Stimulated activated CD4-positive, alpha-beta T cell treated with anti-CD3 and anti-CD28 coated beads, Interleukin-15, amount 100 ng/mL, for 1 hour (primary cell): ENCODE measurements around the gene UROC1.

Source experiments
- DNase-seq, 2 donors: peaks; one replicate each; pipeline ENCODE4 v3.0.0-alpha.2; 2020; ENCODE audit warnings: low read depth in 1 of 2, low spot score in 1 of 2

Gene UROC1

GRCh38 chr3:126531051-126531330 lies 13.4 kb upstream of the UROC1 start:
- DNase-seq = no peak

- no peak for DNase-seq
These were observed 12.8 kb upstream of the UROC1 start for GRCh38 chr3:126530171-126531050.

GRCh38 chr3:126529585-126530170 lies 12.1 kb upstream of the UROC1 start:
- DNase-seq = no peak

- no peak for DNase-seq
These were observed 11.4 kb upstream of the UROC1 start for GRCh38 chr3:126528800-126529541.

GRCh38 chr3:126528419-126528799 lies 10.8 kb upstream of the UROC1 start:
- no peak for DNase-seq

- no peak for DNase-seq
These were observed 10.1 kb upstream of the UROC1 start for GRCh38 chr3:126527455-126528211.

- no peak for DNase-seq
These were observed 9.4 kb upstream of the UROC1 start for GRCh38 chr3:126527006-126527405.

- no peak for DNase-seq
These were observed 9.1 kb upstream of the UROC1 start for GRCh38 chr3:126526668-126527005.

GRCh38 chr3:126525853-126526667 lies 8.5 kb upstream of the UROC1 start:
- DNase-seq = no peak

- DNase-seq = no peak
These were observed 7.7 kb upstream of the UROC1 start for GRCh38 chr3:126525091-126525852.

- no peak for DNase-seq
These were observed 6.9 kb upstream of the UROC1 start for GRCh38 chr3:126524429-126524988.

GRCh38 chr3:126523745-126524428 lies 6.3 kb upstream of the UROC1 start, which contains the start of gene CHST13:
Gene CHST13 (plus strand): TSS chr3:126524155. CDS start chr3:126524333, 178 bp downstream.
- no peak for DNase-seq

- no peak for DNase-seq
These were observed 4.8 kb upstream of the UROC1 start for GRCh38 chr3:126522363-126522788.

GRCh38 chr3:126521122-126521891 lies 3.7 kb upstream of the UROC1 start:
- DNase-seq = no peak

GRCh38 chr3:126519506-126520455 lies 2.2 kb upstream of the UROC1 start:
- no peak for DNase-seq

GRCh38 chr3:126518779-126519177 lies 1.2 kb upstream of the UROC1 start:
- no peak for DNase-seq
